ENCODE measurements around the gene WDR1. TPM values are rescaled to one million over a fixed set of nuclear protein-coding genes. Genes with fewer than 3 reads are reported as not detected.

Gene WDR1
- total RNA-seq, 1 donor from 2014 or later: 156 TPM

DNA sequence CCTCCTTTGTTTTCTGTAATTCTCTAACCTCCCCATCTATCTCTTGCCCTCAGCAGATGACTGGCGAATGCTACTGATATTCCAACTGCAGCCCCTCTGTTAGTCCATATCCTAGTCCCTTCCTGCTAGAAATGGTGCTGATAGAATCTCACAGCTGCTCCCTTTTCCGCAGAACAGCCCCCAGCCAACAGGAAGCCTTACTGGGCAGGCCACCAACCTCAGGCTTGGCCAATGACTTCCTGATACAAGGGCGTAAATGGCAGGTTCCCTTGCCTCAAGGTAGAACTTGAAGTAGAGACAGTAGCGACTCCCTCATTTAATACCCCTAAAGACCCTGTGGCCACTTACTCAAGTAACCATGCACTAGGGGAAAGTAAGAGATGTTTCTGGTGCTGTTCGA lies 68.6 kb downstream of the WDR1 start:
- DNase-seq (ENCODE audit: low read depth): no peak

DNA sequence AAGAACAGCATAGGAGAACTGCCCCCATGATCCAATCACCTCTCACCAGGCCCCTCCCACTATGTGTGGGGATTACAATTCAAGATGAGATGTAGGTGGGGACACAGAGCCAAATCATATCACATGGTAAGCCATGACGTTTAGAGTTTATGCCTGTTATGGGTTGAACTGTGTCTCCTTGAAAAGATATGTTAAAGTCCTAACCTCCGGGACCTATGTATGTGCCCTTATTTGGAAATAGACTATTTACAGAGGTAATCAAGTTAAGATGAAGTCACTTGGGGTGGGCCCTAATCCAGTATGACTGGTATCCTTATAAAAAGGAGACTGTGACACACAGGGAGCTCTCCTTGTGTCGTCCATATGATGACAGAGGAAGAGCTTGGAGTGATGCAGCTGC lies 70.1 kb downstream of the WDR1 start:
- no peak for DNase-seq (ENCODE audit: low read depth)

DNA sequence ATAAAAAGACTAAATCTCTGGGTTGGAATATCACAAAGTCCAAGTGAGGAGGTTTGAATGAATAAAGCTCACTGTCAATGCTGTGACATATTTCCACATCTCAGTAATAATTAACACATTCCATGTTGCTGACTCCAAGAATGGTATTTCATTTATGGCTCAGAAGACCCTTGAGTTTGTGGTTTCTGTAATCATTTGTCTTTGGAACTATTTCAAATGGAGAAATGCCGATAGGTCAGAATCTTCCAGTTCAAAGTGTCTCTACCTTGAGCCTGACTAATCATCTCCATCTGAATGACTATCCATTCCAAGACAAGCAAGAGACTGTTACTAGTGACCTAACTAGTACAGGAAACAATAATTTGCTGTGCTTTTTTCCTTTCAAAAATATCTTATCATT lies 71.1 kb downstream of the WDR1 start:
- DNase-seq (ENCODE audit: low read depth): no peak

DNA sequence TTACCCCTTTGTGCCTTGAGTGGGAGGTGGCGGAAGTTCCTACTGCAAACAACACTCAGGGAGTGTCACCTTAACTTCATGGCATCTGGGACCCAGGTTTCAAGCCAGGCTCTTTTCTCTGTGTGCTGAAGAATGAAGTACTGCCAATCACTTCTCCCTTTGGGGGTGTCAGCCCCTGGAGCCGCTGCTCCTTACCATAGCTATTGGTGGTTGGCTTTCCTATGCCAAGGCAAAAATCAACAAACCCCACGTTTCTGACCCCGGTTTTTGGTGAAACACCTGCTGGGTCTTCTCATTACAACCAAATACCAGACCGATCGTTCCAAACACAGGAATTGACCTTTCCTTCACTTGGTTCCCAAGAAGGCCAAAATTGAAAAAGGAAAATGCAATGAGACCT lies 75.6 kb downstream of the WDR1 start:
- no peak for DNase-seq (ENCODE audit: low read depth)

DNA sequence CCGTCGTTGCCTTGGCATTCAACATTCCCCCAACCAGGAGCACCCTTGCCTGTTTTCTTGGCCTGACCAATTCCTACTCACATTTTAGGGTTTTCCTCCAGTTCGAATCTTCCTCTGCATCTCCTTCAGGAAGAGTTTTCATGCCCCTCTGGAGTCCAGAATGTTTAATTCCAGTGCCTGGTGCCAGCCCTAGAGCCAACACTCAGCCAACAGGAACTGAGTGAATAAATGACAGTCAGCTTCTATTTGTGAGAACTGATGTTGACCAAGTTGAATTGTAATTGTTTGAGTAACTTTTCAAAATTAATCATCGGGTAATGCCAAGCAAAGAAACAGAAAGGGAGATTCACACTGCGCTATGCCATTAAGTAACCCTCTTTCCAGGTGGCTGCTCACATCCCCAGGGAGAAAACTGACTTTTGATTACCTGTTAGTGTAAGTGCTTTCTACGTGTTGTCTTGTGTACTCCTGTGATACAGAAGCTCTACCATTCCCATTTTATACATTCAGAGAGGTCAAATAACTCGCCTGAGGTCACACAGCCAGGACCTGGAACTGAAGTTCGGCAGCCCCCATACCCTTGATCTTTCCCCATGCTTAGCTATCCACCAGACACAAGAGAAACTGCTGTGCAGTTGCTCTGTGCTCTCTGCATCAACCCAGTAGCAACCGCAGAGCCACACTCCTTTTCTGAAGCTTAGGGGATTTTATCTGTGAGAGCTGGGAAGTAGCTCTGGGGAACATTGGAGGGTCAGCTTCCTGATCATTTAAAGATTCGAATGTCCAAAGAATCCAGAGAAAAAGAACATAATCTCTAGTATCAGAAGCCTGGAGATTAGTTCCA lies 76.3 kb downstream of the WDR1 start:
- DNase-seq (ENCODE audit: low read depth): no peak

DNA sequence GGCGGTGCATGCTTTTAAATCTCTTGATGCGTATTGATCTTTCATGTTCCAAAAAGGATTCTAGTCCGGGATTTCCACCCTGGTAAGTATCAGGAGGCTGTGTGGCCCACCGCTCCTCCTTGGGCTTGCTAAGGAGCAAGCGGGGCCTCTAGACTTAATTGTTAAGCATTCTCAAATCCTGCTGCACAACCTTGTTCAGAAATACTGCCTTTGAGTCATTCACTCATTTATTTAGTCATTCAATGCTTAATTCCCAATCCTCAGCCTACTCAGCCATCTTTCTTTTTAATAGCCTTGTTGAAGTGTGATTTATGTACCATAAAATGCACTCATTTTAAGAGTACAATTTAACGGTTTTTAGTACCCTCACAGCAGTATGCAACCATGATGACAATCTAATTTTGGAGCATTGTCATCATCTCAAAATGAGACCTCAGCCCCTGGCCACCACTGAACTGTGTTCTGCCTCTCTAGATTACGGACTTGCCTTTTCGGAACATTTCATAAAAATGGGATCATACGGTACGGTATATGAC lies 79.7 kb downstream of the WDR1 start:
- DNase-seq (ENCODE audit: low read depth): no peak

DNA sequence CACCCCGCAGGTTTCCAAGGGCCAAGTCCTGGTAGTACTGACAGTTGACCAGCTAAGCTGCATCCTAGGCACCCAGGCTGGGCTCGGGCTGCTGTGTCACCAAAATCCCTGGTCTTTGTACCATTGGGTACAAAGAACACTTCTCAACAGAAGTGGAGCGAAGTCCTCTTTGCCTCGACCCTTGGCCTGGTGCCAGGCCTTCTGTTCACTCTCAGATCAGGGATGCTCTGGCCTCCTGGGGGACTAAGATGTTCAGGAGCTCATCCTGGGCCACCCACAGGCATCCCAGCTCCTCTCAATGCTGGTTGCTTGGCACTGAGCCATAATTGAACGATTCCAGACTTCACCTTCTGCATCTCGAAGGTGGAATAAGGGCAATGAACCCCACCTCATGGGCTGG lies 81.5 kb downstream of the WDR1 start:
- DNase-seq (ENCODE audit: low read depth): no peak

DNA sequence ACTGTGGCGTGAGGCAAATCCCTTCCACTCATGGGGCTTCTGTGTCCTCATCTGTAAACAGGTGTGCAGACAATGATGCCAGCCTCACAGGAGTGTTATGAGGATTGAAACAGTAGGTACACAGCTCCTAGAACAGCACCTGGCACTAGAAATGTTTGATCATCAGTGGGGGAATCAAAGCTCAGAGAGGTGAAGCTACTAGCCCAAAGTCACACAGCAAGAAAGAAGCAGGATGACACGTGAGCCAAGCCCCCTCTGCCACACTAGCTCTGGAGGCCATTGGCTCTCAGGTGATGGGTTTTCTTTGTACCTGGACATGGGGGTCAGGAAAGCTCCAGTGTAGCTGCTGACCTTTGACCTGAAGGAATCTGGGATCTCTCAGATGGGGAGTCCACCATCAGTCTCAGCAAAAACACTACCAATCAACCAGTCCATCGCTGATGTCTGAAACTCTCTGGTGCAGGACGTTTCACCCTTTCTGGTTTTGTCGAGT lies 81.9 kb downstream of the WDR1 start:
- no peak for DNase-seq (ENCODE audit: low read depth)

DNA sequence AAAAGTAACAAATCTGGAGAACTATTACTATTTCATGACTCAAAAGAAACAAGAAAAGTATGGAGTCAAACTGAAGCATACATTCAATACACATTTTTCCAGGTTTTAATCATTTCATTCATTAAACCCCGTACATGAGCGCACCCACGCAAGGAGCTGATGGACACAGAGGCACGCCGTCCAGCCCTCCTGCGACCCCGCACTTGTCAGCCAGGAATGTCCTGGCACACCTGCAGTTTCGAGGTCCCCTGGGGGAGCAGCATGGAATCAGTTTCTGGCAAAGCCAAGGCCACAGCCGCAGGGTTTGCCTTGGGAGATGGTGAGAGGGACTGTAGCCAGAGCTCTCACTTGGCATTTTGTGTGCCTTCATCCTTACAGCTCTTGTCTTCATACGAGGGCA lies 82.5 kb downstream of the WDR1 start:
- no peak for DNase-seq (ENCODE audit: low read depth)

DNA sequence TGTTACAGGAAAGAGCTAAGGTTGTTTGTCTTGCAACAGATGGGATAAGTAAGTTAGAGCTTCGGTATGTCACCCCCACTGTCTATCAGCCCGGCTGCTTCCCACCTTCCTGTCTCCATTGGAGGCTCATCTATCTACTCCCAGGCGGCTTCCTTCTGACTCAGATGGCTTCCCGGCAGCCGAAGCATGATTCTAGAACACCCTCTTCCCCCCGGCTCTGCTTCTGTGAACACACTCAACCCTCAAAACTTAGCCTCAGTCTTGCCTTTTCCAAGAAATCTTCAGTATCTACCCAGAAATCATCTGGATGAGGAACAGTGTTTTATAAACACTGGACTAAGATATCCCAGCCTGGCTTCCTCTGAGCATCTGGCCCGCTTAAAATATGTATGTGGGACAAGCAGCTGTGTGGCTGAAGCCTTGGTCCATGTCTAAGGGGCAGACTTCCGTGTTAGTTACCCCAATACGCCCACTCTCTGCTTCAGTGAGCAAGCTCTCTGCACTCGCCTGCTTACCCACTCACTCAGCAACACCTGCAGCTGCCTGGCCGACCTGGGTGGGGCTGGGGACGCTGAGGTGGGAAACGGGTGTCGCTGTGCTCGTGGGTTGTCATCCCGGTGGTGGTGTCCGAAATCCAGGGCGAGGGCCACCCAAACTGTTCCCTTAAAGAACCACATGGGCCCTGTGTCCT lies 83.3 kb downstream of the WDR1 start:
- DNase-seq (ENCODE audit: low read depth): peak; percentile 37

DNA sequence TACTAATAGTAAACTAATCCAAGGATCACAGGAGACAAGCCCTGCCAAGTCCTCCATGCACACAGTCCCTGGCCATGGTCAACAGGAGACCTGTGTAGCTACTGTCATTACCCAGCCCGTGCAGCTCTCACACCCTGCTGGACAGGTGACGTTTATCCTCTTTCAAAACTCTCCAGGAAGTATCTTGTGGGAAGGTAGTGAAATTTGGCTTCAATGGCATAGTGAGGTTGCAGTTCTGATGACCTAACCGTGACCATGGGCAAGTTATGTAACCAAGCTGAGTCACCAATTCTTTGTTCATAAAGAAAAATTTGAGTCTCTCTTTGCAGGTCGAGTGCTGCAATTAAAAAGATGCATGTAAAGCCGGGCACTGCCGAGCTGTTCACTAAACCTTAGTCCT lies 84.0 kb downstream of the WDR1 start:
- peak; percentile 26 for DNase-seq (ENCODE audit: low read depth)

DNA sequence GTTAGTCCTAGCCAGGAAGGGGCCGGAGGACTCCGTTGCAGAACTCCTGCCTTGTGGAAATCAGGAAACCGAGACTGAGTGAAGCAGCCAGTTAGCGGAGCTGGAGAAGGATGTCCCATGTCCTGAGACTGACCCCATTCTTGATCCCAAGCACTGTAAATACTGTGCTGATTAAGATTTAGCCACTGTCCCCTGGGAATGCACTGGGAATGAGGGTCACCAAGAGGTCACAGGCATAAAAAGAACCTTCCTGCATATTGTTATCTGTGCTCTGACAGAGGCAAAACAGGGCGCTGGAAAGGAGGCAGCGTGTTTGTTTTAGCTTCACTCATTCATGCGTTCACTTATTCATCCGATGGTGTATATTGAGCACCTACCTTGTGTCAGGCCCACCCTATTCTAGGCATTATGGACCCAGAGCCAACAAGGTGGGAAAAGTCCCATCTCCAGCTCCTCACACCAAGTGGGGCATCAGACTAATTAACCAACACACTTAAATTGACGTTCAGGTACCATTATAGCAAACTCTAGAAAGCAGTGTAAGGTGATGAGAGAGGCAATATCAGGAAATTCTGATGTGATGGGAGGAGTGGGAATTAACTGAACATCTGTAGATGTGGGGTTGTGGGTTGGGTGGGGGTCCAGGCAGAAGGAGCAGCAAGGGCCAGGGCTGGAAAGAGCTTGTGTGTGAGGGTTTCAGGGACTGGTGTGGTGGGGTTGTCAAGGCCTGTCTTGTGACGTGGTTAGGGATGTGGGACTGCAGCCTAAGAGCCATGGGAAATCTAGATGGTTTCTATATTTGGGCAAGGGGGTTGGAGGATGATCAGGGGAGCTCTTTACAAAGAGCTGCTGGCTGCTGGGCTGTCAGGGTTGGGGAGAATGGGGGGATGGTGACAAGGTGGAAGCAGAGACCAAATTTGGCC lies 84.7 kb downstream of the WDR1 start:
- DNase-seq (ENCODE audit: low read depth): no peak

DNA sequence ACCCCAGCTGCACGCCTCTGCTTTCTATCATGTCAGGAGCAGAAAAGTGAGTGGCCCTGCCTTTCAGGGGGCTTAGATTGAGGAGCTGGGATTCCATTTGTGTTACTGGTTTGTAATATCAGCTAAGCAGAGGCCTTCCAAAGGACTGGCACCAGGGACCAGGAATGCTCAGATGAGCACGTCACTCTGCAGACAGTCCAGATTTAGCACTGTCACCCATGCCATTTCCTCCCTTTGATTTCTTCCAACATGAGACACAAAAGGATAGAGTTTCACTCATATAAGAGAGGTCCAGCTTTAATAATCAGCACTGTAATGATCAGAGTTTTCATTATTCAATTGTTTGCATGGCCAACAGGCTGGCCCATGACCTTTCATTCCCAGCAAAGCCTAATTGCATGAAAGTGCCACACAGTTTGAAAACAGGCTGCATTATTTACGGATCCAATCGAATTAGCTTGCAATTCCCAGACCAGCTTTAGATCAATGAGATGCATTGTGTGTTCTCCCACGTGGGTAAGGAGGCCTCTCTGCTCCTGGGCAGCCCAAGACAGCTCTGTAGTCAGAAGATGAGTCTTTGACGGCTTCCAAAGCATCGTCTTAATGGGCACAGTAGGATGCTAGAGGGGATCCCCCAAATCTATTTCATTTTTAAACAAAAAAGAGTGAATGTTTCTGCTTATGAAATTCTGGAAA lies 85.5 kb downstream of the WDR1 start:
- DNase-seq (ENCODE audit: low read depth): peak; percentile 25

DNA sequence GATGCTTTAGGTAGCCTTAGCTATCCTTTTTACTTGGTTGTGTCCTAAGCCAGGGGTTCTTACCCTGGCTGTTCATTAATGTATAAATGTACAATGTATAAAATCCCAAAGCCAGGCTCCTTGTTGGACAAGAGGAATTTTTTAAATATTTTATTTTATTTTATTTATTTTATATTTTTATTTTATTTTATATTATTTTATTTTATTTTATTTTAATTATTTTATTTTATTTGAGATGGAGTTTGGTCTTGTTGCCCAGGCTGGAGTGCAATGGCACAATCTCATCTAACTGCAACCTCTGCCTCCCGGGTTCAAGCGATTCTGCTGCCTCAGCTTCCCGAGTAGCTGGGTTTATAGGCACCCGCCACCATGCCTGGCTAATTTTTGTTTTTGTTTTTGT lies 87.2 kb downstream of the WDR1 start:
- no peak for DNase-seq (ENCODE audit: low read depth)

DNA sequence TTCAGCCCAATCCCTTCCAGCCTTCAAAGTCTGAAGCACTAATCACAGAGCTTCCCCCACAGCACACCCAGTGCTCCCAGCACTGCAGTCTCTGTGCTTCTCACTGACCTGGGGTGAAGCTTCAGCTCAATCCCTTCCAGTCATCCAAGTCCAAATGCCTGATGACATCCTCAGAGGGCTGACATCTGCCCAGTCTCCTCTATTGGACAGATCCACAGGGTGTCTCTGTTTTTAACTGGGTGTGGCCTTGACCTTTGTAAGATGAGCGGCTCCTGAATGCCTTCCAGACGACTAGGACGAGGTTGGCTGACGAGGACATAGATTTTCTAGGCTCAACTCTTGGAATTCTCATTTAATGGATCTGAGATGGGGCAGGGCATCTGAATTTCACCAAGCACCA lies 87.7 kb downstream of the WDR1 start:
- DNase-seq (ENCODE audit: low read depth): peak; percentile 37

DNA sequence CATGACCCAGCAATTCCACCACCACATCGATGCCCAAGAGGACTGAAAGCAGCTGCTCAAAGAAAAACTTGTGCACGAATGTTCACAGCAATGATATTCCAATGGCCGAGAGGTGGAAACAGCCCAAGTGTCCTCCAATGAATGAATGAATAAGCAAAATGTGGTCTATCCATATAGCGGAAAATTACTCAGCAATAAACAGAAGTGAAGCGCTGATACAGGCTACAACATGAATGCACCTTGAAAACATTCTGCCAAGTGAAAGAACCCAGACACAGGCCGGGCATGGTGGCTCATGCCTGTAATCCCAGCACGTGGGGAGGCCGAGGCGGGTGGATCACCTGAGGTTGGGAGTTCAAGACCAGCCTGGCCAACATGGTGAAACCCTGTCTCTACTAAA lies 90.1 kb downstream of the WDR1 start:
- peak; percentile 30 for DNase-seq (ENCODE audit: low read depth)

DNA sequence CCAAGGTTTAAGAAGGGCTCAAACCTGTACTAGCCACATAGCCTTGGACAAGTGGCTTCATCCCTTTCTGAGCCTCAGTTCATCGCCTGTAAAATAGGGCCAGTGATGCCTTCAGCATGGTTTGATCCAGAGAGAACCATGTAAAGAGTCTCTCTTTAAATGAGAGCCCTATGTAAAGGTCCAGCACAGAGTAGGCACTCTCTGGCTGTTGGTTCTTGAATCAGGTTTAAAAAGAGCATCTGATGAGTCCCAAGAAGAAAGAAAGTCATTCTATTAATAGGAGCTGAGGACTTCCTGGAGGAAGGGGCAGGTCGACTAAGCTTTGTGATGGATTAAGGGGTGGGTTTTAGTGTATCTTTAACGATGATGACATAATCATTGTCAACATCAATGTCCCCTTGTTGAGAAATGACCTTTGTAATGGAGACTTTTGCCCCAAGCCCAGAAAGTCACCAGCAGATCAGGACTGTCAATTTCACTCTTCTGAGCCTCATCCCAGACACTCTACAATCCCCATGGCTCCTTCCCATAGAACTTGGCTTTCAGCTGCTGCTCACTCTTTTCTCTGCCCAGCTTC lies 91.3 kb downstream of the WDR1 start:
- DNase-seq (ENCODE audit: low read depth): no peak
